Stromal cell of bone marrow (primary cell): ENCODE measurements around the gene NTHL1.

Experiments used
- DNase-seq: peaks from one replicate; pipeline ENCODE4 v3.0.0-alpha.2; 2012; ENCODE audit warnings: low read depth

The NTHL1 gene

GRCh38 chr16:2063861-2064260, 16.2 kb upstream of the NTHL1 start:
- DNase-seq, result no peak

DNA sequence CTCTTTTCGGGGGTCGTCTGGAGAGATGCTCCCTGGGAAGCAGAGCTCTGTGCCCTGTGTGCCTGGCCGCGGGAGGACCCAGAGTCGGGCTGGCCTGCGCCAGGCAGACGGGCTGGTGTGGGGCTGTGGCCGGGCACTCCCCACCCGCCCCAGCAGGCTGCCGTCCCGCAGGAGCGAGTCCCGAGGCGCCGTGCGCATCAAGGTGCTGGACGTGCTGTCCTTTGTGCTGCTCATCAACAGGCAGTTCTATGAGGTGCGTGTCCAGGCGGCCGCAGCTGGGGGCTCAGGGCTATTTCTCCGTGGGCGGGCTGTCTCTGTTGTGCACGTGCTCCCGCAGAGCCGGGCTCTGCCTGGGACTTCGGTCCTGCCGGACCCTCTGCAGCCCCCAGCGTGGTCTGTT, 15.2 kb upstream of the NTHL1 start:
- DNase-seq, result no peak

GRCh38 chr16:2061526-2061925, 13.9 kb upstream of the NTHL1 start:
- DNase-seq, result no peak

GRCh38 chr16:2061023-2061422, 13.4 kb upstream of the NTHL1 start:
- DNase-seq, result no peak

GRCh38 chr16:2060346-2060745, 12.7 kb upstream of the NTHL1 start:
- DNase-seq, result no peak

- no peak for DNase-seq
Observed at GRCh38 chr16:2058872-2059271, 11.2 kb upstream of the NTHL1 start.

DNA sequence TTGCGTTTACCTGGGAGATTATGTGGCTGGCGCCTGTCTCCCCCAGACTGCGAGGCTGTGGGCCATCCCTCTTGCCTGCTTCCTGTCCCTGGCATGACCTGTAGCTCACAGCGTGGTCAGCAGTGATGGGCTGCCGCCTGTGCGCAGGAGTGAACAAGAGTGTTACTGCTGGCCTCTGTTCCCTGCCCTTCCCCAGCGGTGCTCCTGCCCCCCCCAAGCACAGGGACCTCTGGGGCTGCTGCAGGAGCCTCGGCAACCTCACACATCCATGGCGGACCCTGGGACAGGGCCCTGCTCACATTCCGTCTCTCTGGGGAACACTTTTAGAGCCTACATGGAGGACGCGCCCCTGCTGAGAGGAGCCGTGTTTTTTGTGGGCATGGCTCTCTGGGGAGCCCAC, 10.8 kb upstream of the NTHL1 start:
- DNase-seq, result no peak

DNA sequence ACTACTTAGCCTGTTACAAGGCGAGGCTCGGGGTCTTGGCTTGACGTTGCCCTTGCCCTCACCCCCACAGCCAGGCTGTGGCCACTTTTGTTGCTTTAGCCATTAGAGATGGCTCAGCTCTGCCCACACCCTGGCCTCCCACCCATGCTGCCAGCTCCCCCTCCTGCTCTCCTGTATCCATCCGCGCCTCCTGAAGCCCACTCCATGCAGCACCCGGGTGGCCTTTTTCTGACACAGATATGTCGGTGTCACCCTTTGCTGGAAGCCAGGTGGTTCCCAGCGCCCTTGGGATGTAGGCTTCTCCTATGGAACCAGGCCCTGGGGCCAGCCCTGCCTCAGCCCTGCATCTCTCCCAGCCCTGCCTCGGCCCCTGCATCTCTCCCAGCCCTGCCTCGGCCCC, 9.8 kb upstream of the NTHL1 start:
- no peak for DNase-seq

DNA sequence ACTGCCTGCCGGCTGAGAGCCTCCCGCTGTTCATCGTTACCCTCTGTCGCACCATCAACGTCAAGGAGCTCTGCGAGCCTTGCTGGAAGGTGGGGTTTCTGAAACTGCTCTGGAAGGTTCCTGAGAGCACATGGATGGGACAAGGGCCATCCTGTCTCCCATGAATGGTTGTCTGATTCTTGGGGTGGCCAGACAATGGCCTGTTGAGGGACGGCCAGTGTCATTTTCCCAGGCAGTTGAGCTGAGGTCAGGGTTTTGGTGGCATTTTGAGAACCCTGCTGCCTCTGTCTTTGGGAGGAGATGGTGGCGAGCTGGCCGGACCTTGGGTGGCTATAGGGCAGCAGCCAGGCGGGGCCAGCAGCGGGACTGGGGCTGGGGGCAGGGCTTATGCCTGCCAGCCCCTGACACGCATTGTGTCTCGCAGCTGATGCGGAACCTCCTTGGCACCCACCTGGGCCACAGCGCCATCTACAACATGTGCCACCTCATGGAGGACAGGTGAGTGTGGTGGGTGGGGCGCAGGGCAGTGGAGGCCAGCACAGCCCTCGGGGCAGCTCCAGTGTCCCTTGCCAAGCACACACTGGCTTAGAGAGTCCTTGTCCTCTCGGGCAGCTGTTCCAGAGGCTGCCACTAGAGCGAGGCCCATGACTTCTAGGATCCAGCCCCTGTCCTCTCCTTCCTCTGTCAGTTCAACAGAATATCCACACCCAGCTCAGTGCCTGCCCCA, 9.2 kb upstream of the NTHL1 start:
- no peak for DNase-seq

- no peak for DNase-seq
Observed at GRCh38 chr16:2056077-2056476, 8.4 kb upstream of the NTHL1 start.

- no peak for DNase-seq
Observed at GRCh38 chr16:2054543-2055245, 7.1 kb upstream of the NTHL1 start.

DNA sequence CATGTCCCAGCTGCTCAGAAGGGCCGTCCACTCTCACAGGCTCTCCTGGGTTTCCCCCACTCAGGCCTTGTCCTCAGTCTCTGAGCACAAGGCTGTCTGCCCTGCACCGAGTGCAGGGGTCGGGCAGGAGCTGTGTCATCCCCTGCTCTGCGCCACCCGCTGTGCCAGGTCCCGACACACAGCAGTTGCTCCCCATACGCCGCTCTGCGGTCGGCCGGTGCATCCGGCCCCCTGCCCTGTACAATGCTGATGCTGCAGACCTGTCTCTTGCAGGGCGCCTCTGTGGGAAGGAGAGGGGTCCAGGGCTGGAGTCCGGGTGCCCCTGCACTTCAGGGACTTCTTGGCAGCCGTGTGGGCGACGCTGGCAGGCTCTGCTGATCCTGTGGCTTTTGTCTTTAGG, 6.3 kb upstream of the NTHL1 start:
- DNase-seq, result no peak

DNA sequence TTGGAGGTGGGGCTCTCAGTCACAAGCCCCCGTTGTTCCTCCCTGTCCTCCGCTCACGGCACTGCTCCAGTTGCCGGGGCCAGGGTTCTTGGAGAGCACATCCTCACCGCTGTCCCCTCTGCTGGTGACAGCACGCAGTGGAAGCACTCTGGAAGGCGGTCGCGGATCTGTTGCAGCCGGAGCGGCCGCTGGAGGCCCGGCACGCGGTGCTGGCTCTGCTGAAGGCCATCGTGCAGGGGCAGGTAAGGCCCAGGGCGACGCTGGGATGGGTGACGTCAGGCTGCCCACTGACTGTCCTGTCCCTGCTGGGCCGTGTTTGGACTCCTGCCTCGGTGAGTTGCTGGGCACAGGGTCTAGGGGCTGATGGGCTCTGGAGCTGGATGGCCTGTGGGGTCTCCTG, 5.6 kb upstream of the NTHL1 start:
- no peak for DNase-seq

- DNase-seq, result no peak
Observed at GRCh38 chr16:2048116-2048543, 496 bp upstream of the NTHL1 start.

DNA sequence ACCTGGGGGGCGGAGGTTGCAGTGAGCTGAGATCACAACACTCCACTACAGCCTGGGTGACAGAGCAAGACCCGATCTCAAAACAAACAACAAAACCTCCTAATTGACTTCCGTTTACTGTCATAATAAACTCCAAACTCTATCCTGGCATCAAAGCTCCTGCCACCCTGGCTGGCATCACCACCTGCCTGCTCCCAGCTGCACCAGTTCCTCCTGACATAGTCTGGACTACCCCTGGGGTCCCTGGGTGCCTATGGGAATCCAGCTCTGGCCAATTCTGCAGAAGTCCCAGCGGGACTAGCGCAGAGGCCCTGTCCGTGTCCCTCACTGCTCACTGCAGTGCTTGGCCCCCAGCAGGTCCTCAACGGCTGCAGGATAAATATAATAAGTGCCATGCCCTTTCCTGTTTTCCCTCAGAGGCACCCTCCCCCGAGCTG, 723 bp downstream of the NTHL1 start:
- DNase-seq, result no peak

GRCh38 chr16:2045965-2046892, 1.4 kb downstream of the NTHL1 start:
- DNase-seq, result no peak

DNA sequence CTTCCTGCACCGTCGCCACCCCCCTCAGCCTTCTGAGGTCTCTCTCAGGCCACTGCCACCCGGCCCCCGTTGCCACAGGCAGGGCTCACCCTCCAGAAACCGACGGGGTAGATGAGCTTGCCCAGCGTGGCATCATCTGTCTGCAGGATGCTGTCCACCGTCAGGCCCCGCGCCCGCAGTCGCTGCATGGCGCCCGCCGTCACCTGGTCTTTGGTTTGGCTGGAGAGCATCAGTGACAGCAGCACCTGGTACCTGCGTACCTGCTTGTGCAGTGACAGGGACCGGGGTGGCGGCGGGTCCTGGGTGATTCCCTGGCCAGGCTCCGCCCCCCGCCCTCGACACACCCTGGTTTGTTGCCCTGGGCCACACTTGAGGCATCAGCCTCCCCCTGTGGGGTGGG, 3.1 kb downstream of the NTHL1 start:
- DNase-seq, result no peak

DNA sequence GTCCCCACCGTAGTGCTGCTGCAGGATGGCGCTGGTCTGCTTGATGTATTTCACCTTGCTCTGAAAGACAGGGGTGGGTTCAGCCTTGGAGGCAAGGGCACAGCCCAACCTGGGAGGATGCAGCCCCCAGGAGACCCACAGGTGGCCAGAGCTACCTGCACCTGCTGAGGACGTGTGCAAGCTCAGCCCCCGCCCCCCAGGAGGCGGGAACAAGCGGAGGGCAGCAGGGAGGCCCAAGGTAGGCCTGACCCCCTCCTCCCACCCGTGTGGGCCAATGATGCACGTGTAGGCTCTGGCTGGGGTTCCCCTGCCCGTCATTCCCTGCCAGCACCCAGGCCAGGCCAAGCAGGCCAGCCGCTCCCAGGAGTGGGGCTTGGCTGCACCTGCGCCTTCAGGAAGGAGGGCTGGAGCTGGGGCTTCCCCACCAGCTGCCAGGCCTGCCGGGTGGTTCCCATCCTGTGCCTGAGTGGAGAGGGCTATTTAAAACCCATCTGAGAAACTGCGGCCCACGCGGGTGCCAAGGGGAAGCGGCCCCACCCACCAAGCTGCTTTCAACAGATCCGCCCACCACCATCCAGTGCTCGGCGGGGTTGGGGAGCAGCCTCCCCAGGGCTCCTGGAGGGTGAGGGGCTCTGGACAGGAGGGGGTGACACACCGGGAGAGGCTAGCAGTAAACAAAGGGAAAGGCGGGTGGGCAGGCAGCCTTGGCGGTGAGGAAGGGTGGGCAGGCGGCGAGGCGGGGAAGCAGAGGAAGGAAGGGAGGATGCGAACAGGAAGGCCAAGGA, 3.8 kb downstream of the NTHL1 start:
- no peak for DNase-seq

GRCh38 chr16:2042986-2043666, 4.5 kb downstream of the NTHL1 start:
- DNase-seq, result no peak

- no peak for DNase-seq
Observed at GRCh38 chr16:2042171-2042985, 5.3 kb downstream of the NTHL1 start.
